C1 segment of cervical spinal cord (tissue), 14 donors: Measurements from ENCODE around the gene LSM10.

ENCODE experiments used
- DNase-seq, 14 donors: peaks; one replicate each; lab custom pipeline; 2025; lab: John Stamatoyannopoulos, UW

The LSM10 gene

GRCh38 chr1:36408479-36408878 is 10.8 kb upstream of the LSM10 start:
- DNase-seq = no peak

GRCh38 chr1:36406440-36406839 is 8.7 kb upstream of the LSM10 start:
- DNase-seq = no peak

- DNase-seq = no peak
Observed at GRCh38 chr1:36402504-36402890, 4.8 kb upstream of the LSM10 start.

GRCh38 chr1:36401602-36402503 is 4.1 kb upstream of the LSM10 start:
- no peak for DNase-seq

- peak in 10 of 14 donors; percentile 21 to 68 (median 45) for DNase-seq
Observed at GRCh38 chr1:36400825-36401601, 3.3 kb upstream of the LSM10 start.

GRCh38 chr1:36400514-36400824 is 2.8 kb upstream of the LSM10 start:
- DNase-seq = no peak

- no peak for DNase-seq
Observed at GRCh38 chr1:36398370-36398977, 766 bp upstream of the LSM10 start.

- DNase-seq = peak in 1 of 14 donors; percentile 49
Observed at GRCh38 chr1:36397083-36397377, 678 bp downstream of the LSM10 start.

GRCh38 chr1:36396359-36396758 is 1.3 kb downstream of the LSM10 start:
- DNase-seq = no peak

- DNase-seq = no peak
Observed at GRCh38 chr1:36393686-36394085, 4.0 kb downstream of the LSM10 start.

- DNase-seq = no peak
Observed at GRCh38 chr1:36392836-36393235, 4.9 kb downstream of the LSM10 start.

GRCh38 chr1:36391271-36391670 is 6.4 kb downstream of the LSM10 start:
- DNase-seq = no peak

- DNase-seq = no peak
Observed at GRCh38 chr1:36390411-36390810, 7.3 kb downstream of the LSM10 start.

GRCh38 chr1:36389999-36390398 is 7.7 kb downstream of the LSM10 start:
- no peak for DNase-seq

- no peak for DNase-seq
Observed at GRCh38 chr1:36389261-36389660, 8.4 kb downstream of the LSM10 start.

- DNase-seq = peak in 4 of 14 donors; percentile 5 to 61 (median 44)
Observed at GRCh38 chr1:36387141-36387949, 10.4 kb downstream of the LSM10 start.

GRCh38 chr1:36386265-36387140 is 11.2 kb downstream of the LSM10 start:
- DNase-seq = peak; percentile 25 to 96 (median 82)

- DNase-seq = peak; percentile 90 to 99 (median 97)
Observed at GRCh38 chr1:36385410-36386264, 12.1 kb downstream of the LSM10 start, which contains the start of gene STK40. Gene STK40, minus strand, starts transcription at chr1:36385924. Its CDS starts 24,592 bp downstream, at chr1:36361332.

GRCh38 chr1:36384542-36385409 is 12.9 kb downstream of the LSM10 start:
- DNase-seq = peak in 7 of 14 donors; percentile 47 to 74 (median 59)
